Brain pericyte (primary cell): ENCODE results near the gene DOCK8.

Source experiments
- DNase-seq: peaks from one replicate; pipeline ENCODE4 v3.0.0-alpha.2; 2012; ENCODE audit warnings: low read depth, low spot score

The DOCK8 gene

GRCh38 chr9:459491-460444, 245.1 kb downstream of the DOCK8 start:
- DNase-seq = no peak

- DNase-seq = no peak
These were observed 247.5 kb downstream of the DOCK8 start for GRCh38 chr9:462121-462520.

GRCh38 chr9:462606-463005, 247.9 kb downstream of the DOCK8 start:
- DNase-seq = no peak

- DNase-seq = no peak
These were observed 248.9 kb downstream of the DOCK8 start for GRCh38 chr9:463455-464171.

- no peak for DNase-seq
These were observed 252.1 kb downstream of the DOCK8 start for GRCh38 chr9:466747-467146.

- DNase-seq = no peak
These were observed 254.2 kb downstream of the DOCK8 start for GRCh38 chr9:468766-469426.

GRCh38 chr9:469672-470551, 255.2 kb downstream of the DOCK8 start:
- peak; percentile 39 for DNase-seq

- no peak for DNase-seq
These were observed 256.0 kb downstream of the DOCK8 start for GRCh38 chr9:470552-471194.

- DNase-seq = no peak
These were observed 256.7 kb downstream of the DOCK8 start for GRCh38 chr9:471320-471719.

GRCh38 chr9:472479-473075, 257.9 kb downstream of the DOCK8 start:
- DNase-seq = no peak

- DNase-seq = no peak
These were observed 262.5 kb downstream of the DOCK8 start for GRCh38 chr9:477193-477592.

GRCh38 chr9:479304-479970, 264.8 kb downstream of the DOCK8 start:
- DNase-seq = no peak

- no peak for DNase-seq
These were observed 265.3 kb downstream of the DOCK8 start for GRCh38 chr9:479971-480350.

GRCh38 chr9:482739-483138, 268.1 kb downstream of the DOCK8 start:
- no peak for DNase-seq

GRCh38 chr9:486156-486555, 271.5 kb downstream of the DOCK8 start:
- DNase-seq = no peak

GRCh38 chr9:487429-487828, 272.8 kb downstream of the DOCK8 start:
- DNase-seq = no peak

- no peak for DNase-seq
These were observed 273.8 kb downstream of the DOCK8 start for GRCh38 chr9:488448-488847.

GRCh38 chr9:489198-490197, 274.8 kb downstream of the DOCK8 start:
- no peak for DNase-seq

GRCh38 chr9:494764-495163, 280.1 kb downstream of the DOCK8 start:
- DNase-seq = no peak
